Measurements from ENCODE around the gene SDR42E2. TPM values are rescaled to one million over a fixed set of nuclear protein-coding genes. Genes with fewer than 3 reads are reported as not detected.
A peak's percentile ranks its signal among the peaks of the same experiment; 100 is the strongest.
"Not testable (repeated sequence)": the region's sequence is repeated elsewhere in the genome, so short reads cannot be mapped to it uniquely, and the experiment has no call there.

SDR42E2 gene
- total RNA-seq, 1 donor from 2014 or later: not detected

GRCh38 chr16:22141767-22142166 is 20.5 kb upstream of the SDR42E2 start:
- H3K27ac Mint-ChIP-seq: no peak overlapping the region
- H3K4me3 Mint-ChIP-seq (ENCODE audit: low read depth): no peak overlapping the region
- DNase-seq (ENCODE audit: low spot score, unreplicated experiment): no peak
- peaks cover 1% of the 10 kb centered on the region for H3K4me1 Mint-ChIP-seq (ENCODE audit: low read depth)
- TF ChIP-seq CTCF (IDR thresholded peaks at IDR 0.05; ENCODE audit: unreplicated experiment): peak; percentile 50
- H3K9me3 Mint-ChIP-seq (ENCODE audit: low read depth): no peaks in the 10 kb centered on the region
- H3K27me3 Mint-ChIP-seq: peaks cover 17% of the 10 kb centered on the region
- H3K36me3 Mint-ChIP-seq (ENCODE audit: insufficient read depth): no peaks in the 10 kb centered on the region

GRCh38 chr16:22144520-22144919 is 17.8 kb upstream of the SDR42E2 start:
- TF ChIP-seq CTCF (IDR thresholded peaks at IDR 0.05; ENCODE audit: unreplicated experiment): no peak
- peaks cover 15% of the 10 kb centered on the region for H3K27me3 Mint-ChIP-seq

GRCh38 chr16:22147853-22148252 is 14.5 kb upstream of the SDR42E2 start:
- no peak overlapping the region for H3K27ac Mint-ChIP-seq
- H3K36me3 Mint-ChIP-seq (ENCODE audit: insufficient read depth): no peaks in the 10 kb centered on the region
- H3K4me3 Mint-ChIP-seq (ENCODE audit: low read depth): no peak overlapping the region
- no peak for TF ChIP-seq CTCF (IDR thresholded peaks at IDR 0.05; ENCODE audit: unreplicated experiment)
- H3K4me1 Mint-ChIP-seq (ENCODE audit: low read depth): peaks cover 4% of the 10 kb centered on the region
- peaks cover 9% of the 10 kb centered on the region for H3K27me3 Mint-ChIP-seq
- DNase-seq (ENCODE audit: low spot score, unreplicated experiment): no peak
- H3K9me3 Mint-ChIP-seq (ENCODE audit: low read depth): no peaks in the 10 kb centered on the region

More at GRCh38 chr16:22144520-22144919, 17.8 kb upstream of the SDR42E2 start:
- Mint-ChIP-seq H3K36me3 (ENCODE audit: insufficient read depth) (no peaks in the 10 kb centered on the region), H3K4me3 (ENCODE audit: low read depth) (no peak overlapping the region), H3K9me3 (ENCODE audit: low read depth) (no peaks in the 10 kb centered on the region), H3K27ac (no peak overlapping the region), H3K4me1 (ENCODE audit: low read depth) (peaks cover 5% of the 10 kb centered on the region)
- no peak for DNase-seq (ENCODE audit: low spot score, unreplicated experiment)

GRCh38 chr16:22151246-22151998 is 10.9 kb upstream of the SDR42E2 start:
- no peak for DNase-seq (ENCODE audit: low spot score, unreplicated experiment)
- H3K27ac Mint-ChIP-seq: no peak overlapping the region
- no peaks in the 10 kb centered on the region for H3K9me3 Mint-ChIP-seq (ENCODE audit: low read depth)
- TF ChIP-seq CTCF (IDR thresholded peaks at IDR 0.05; ENCODE audit: unreplicated experiment): no peak
- H3K4me3 Mint-ChIP-seq (ENCODE audit: low read depth): no peak overlapping the region
- H3K4me1 Mint-ChIP-seq (ENCODE audit: low read depth): peaks cover 5% of the 10 kb centered on the region
- no peaks in the 10 kb centered on the region for H3K36me3 Mint-ChIP-seq (ENCODE audit: insufficient read depth)
- peaks cover 8% of the 10 kb centered on the region for H3K27me3 Mint-ChIP-seq

- H3K4me1 Mint-ChIP-seq (ENCODE audit: low read depth): peaks cover 5% of the 10 kb centered on the region
- no peaks in the 10 kb centered on the region for H3K9me3 Mint-ChIP-seq (ENCODE audit: low read depth)
- TF ChIP-seq CTCF (IDR thresholded peaks at IDR 0.05; ENCODE audit: unreplicated experiment): no peak
- H3K27ac Mint-ChIP-seq: no peak overlapping the region
- no peaks in the 10 kb centered on the region for H3K36me3 Mint-ChIP-seq (ENCODE audit: insufficient read depth)
- peaks cover 7% of the 10 kb centered on the region for H3K27me3 Mint-ChIP-seq
- H3K4me3 Mint-ChIP-seq (ENCODE audit: low read depth): no peak overlapping the region
- no peak for DNase-seq (ENCODE audit: low spot score, unreplicated experiment)
Observed at GRCh38 chr16:22152316-22152715, 10.0 kb upstream of the SDR42E2 start.

GRCh38 chr16:22153078-22153477 is 9.2 kb upstream of the SDR42E2 start:
- H3K9me3 Mint-ChIP-seq (ENCODE audit: low read depth); H3K27ac Mint-ChIP-seq; H3K27me3 Mint-ChIP-seq; H3K4me1 Mint-ChIP-seq (ENCODE audit: low read depth); H3K36me3 Mint-ChIP-seq (ENCODE audit: insufficient read depth); H3K4me3 Mint-ChIP-seq (ENCODE audit: low read depth); DNase-seq (ENCODE audit: low spot score, unreplicated experiment): not testable (repeated sequence)

Measured in progenitor cell of endocrine pancreas (in vitro differentiated cells).